Activated naive CD4-positive, alpha-beta T cell treated with anti-CD3 and anti-CD28 coated beads, Interleukin-2, amount 10 ng/mL, durations not matched to agents 7 days and 5 days (primary cell): ENCODE data around the gene FCGR2B.
A peak's percentile ranks its signal among the peaks of the same experiment; 100 is the strongest.
"Not testable (repeated sequence)": the region's sequence is repeated elsewhere in the genome, so short reads cannot be mapped to it uniquely, and the experiment has no call there.

Experiments
- CTCF ChIA-PET: fragments of 350-600 bp; sonication (Branson Sonifier 250); formaldehyde crosslinking; loops from one replicate; lab custom pipeline; 2021; ENCODE audit warnings: antibody characterized with exemption; lab: Charles Lee
- DNase-seq: peaks from one replicate; pipeline ENCODE4 v3.0.0-alpha.2; 2020
- H3K27ac Mint-ChIP-seq: one replicate; pipeline ENCODE4 v1.8.0; 2021; ENCODE audit warnings: mild to moderate bottlenecking, moderate library complexity, mixed read lengths
- H3K27me3 Mint-ChIP-seq: one replicate; pipeline ENCODE4 v1.8.0; 2021; ENCODE audit warnings: mild to moderate bottlenecking, mixed read lengths
- H3K36me3 Mint-ChIP-seq: one replicate; pipeline ENCODE4 v1.8.0; 2021; ENCODE audit warnings: mixed read lengths
- H3K4me1 Mint-ChIP-seq: one replicate; pipeline ENCODE4 v1.8.0; 2021; ENCODE audit warnings: mixed read lengths
- H3K4me3 Mint-ChIP-seq: one replicate; pipeline ENCODE4 v1.8.0; 2021; ENCODE audit warnings: mild to moderate bottlenecking, moderate library complexity, mixed read lengths
- H3K9me3 Mint-ChIP-seq: one replicate; pipeline ENCODE4 v1.8.0; 2021; ENCODE audit warnings: mixed read lengths

The FCGR2B gene

DNA sequence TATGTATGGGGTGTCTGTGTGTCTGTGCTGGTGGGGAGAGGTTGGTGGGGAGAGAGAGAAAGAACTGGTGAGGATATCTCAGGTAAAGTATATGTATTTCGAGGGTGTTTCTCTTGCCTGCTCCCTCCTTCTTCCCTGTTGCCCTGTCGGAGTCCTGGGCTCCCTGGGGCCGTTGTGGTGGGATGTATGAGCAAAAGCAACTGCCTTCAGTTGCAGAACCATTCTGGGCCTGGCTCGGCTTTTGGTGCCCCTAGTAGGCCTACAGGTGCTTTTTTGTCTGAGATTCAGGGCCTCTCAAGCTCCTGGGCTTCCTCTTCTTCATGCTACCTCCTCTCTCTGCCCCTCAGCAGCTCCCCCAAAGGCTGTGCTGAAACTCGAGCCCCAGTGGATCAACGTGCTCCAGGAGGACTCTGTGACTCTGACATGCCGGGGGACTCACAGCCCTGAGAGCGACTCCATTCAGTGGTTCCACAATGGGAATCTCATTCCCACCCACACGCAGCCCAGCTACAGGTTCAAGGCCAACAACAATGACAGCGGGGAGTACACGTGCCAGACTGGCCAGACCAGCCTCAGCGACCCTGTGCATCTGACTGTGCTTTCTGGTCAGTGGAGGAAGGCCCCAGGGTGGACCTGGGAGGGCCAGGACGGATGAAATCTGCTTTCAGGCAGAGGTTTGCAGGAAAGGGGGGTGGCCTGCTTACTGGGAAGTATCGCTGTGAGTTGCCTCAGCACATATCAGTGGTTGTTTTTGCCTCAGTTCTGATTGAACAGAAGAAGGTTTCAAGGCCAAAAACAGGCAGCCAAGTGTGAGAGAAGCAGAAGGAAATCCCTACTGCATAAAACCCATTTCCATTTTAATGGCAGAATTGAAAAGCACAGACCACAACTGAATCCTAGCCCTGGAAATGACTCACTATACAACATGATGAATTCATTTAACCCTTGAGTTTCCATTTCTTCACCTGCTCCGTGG lies 8.4 kb downstream of the FCGR2B start:
- DNase-seq, H3K9me3 Mint-ChIP-seq, H3K4me1 Mint-ChIP-seq, H3K4me3 Mint-ChIP-seq, H3K27ac Mint-ChIP-seq, CTCF ChIA-PET, H3K36me3 Mint-ChIP-seq: not testable (repeated sequence)
- H3K27me3 Mint-ChIP-seq = peaks cover 18% of the 10 kb centered on the region

DNA sequence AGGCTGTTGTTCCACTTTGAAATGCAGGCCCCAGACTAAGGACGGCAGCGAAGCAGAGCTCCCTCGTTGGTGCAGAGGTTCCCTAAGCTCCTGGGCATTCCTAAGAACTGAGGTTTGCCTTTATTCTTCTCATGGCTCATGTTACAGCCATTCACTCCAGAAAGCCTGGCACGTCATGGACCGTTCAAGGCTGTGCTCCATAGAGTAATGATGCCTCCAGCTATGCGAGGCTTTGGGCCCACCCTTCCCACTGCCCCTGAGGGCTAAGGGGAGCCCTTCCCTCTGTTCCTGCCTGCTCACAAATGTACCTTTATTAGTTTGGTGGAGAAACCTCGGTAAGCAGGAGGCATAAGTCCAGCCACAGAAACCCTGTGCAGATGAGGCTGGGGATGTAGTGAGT lies 10.5 kb downstream of the FCGR2B start:
- H3K27me3 Mint-ChIP-seq = peaks cover 29% of the 10 kb centered on the region
- H3K36me3 Mint-ChIP-seq, DNase-seq, CTCF ChIA-PET, H3K9me3 Mint-ChIP-seq, H3K4me1 Mint-ChIP-seq, H3K27ac Mint-ChIP-seq, H3K4me3 Mint-ChIP-seq: not testable (repeated sequence)

DNA sequence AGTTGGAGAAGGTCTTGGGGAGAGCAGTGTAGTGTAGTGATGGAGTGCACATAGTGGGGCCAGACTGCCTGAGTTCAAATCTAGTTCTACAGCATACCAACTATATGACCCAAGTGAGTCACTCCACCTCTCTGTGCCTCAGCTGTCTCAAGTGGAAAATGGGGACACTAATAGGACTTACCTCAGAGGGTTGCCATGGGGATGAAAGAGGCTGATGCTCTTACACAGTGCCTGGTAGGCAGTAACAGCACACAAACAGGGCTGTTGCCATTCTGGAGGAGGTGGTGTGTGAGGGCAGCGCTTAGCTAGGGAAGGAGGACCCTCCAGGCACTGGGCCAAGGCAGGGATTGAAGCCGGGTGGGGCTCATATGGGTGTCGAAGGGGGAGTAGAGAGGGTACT lies 11.5 kb downstream of the FCGR2B start:
- DNase-seq, H3K4me1 Mint-ChIP-seq, H3K27ac Mint-ChIP-seq, H3K4me3 Mint-ChIP-seq, CTCF ChIA-PET, H3K36me3 Mint-ChIP-seq, H3K9me3 Mint-ChIP-seq: not testable (repeated sequence)
- H3K27me3 Mint-ChIP-seq = peaks cover 29% of the 10 kb centered on the region

DNA sequence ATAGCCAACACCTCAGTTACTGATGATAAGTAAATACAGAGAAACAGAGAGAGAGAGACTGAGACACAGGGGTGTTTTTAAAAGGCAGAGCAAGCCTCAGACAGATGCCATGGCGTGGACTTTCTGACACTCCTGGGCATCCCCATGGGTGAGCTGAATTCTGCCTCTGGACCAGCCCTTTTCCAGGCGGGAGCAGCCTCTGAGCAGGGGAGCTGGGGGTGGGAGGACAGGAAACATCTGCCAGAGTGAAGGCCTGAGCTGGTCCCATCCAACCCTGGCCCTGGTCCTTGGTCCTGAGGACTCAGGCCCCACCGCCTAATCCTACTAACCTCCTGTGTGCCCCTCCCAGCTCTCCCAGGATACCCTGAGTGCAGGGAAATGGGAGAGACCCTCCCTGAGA lies 12.0 kb downstream of the FCGR2B start:
- H3K27ac Mint-ChIP-seq, H3K4me1 Mint-ChIP-seq, CTCF ChIA-PET, H3K4me3 Mint-ChIP-seq, H3K36me3 Mint-ChIP-seq, DNase-seq, H3K9me3 Mint-ChIP-seq: not testable (repeated sequence)
- peaks cover 29% of the 10 kb centered on the region for H3K27me3 Mint-ChIP-seq

DNA sequence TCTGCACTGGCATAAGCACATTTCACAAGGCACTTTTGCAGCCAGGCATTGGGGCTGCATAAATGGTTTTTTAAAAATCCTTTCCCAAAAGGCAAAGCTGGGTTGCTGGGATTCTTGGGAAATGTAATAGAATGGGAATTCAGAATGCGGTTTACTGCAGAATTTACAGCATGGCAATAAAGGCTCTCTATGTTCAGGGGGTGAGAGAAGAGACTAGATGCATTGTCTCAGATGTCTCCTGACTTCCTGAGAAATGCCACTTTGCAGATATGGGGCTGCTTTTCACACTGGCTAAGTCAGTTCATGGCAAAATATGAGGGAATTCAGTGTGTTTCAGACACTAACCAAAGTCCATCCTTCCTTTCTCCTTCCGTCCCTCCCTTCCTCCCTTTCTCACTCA lies 13.5 kb downstream of the FCGR2B start:
- DNase-seq = no peak

DNA sequence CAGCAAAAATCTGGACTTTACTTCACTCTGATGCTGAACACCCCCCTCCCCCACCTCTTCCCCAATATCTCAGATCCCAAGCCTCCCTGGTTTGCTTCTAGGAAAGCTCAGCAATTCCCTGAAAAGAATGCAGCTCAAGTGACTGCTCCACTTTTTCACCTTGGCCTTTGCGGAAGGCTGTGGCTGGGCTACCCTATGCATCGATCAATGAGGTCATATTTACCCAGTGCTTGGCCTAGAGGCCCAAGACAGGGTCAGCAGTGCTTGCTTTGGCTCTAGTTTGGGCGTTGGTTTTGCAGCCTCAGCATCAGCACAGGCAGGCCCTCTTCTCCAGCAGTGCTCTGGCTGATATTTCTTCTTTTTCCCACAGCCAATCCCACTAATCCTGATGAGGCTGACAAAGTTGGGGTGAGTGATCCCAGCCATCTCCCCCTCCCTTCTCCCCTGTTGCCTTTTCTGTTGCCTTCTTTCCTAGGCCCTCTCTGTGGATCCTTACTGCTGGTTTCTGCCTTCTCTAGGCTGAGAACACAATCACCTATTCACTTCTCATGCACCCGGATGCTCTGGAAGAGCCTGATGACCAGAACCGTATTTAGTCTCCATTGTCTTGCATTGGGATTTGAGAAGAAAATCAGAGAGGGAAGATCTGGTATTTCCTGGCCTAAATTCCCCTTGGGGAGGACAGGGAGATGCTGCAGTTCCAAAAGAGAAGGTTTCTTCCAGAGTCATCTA lies 14.2 kb downstream of the FCGR2B start:
- H3K36me3 Mint-ChIP-seq = no peaks in the 10 kb centered on the region
- H3K4me3 Mint-ChIP-seq = no peak overlapping the region
- peaks cover 21% of the 10 kb centered on the region for H3K27me3 Mint-ChIP-seq
- H3K27ac Mint-ChIP-seq = no peak overlapping the region
- CTCF ChIA-PET = no interaction called here
- DNase-seq = no peak
- H3K9me3 Mint-ChIP-seq = no peaks in the 10 kb centered on the region
- H3K4me1 Mint-ChIP-seq = no peaks in the 10 kb centered on the region

More for the DNA sequence above, 13.5 kb downstream of the FCGR2B start:
- no peaks in the 10 kb centered on the region for H3K4me1 Mint-ChIP-seq
- H3K9me3 Mint-ChIP-seq = no peaks in the 10 kb centered on the region
- H3K27ac Mint-ChIP-seq = no peak overlapping the region
- H3K27me3 Mint-ChIP-seq = peaks cover 23% of the 10 kb centered on the region
- no peak overlapping the region for H3K4me3 Mint-ChIP-seq
- H3K36me3 Mint-ChIP-seq = no peaks in the 10 kb centered on the region
- CTCF ChIA-PET = no interaction called here

DNA sequence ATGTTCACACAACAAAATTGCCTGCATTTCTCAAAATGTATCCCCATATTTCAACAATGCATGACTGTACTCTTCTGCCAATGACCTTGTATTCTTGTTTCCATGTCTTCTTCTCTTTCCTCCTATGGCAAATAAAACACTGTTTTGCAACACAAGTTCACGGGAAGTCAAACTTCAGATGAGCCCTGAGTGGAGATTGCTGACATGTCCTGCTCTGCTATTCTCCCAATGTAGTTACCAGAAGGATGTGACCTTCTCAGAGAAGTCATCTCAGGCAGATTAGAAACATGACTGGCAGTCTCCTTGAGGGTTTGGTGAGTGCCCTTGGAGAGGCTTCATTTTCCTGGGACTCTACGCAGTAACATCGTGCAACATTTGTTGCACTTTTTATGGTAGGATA lies 15.6 kb downstream of the FCGR2B start:
- no peaks in the 10 kb centered on the region for H3K36me3 Mint-ChIP-seq
- H3K4me3 Mint-ChIP-seq = no peak overlapping the region
- DNase-seq = no peak
- peaks cover 22% of the 10 kb centered on the region for H3K27me3 Mint-ChIP-seq
- H3K9me3 Mint-ChIP-seq = no peaks in the 10 kb centered on the region
- no peak overlapping the region for H3K27ac Mint-ChIP-seq
- no peaks in the 10 kb centered on the region for H3K4me1 Mint-ChIP-seq
- CTCF ChIA-PET = no interaction called here

DNA sequence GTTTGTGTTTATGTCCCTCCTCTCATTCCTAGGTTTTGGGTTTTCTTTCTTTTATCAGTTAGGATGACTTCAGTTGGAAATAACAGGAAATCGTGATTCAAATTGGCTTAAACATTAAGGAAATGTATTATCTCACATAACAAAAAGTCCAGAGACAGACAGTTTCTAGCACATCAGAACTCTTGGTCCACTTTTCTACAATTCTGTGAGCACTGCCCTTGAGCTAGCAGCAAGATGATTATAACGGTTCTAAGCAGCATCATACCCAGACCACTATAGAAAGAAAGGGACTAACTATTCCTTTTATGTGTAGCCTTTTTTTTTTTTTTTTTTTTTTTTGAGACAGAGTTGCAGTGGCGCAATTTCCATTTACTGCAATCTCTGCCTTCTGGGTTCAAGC lies 18.9 kb downstream of the FCGR2B start:
- H3K27me3 Mint-ChIP-seq = peaks cover 21% of the 10 kb centered on the region
- no peaks in the 10 kb centered on the region for H3K36me3 Mint-ChIP-seq
- H3K4me1 Mint-ChIP-seq = no peaks in the 10 kb centered on the region
- DNase-seq = no peak
- H3K9me3 Mint-ChIP-seq = no peaks in the 10 kb centered on the region
- no peak overlapping the region for H3K27ac Mint-ChIP-seq
- H3K4me3 Mint-ChIP-seq = no peak overlapping the region
- CTCF ChIA-PET = no interaction called here

DNA sequence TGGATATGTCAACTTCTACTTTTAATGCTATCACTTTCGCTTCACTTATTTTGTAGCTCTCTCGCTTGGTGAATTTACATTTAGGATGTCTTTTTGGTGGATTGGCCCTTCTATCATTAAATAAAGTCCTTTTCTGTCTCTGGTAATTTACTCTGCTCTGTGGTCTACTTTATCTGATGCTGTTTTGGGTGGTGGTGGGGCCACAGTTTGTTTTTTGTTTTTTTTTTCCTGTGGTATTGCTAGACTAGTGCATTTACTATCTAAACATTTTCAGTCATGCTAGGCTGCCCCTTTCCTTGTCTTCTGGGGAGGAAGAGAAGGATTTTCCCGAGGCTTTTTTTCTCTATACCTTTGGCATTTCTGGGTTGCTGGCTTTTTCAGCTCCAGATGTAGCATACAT lies 26.0 kb downstream of the FCGR2B start:
- CTCF ChIA-PET = no interaction called here
- Mint-ChIP-seq H3K27ac (no peak overlapping the region), H3K4me1 (no peaks in the 10 kb centered on the region), H3K9me3 (no peaks in the 10 kb centered on the region), H3K4me3 (no peak overlapping the region), H3K27me3 (peaks cover 27% of the 10 kb centered on the region), H3K36me3 (no peaks in the 10 kb centered on the region)
- no peak for DNase-seq

DNA sequence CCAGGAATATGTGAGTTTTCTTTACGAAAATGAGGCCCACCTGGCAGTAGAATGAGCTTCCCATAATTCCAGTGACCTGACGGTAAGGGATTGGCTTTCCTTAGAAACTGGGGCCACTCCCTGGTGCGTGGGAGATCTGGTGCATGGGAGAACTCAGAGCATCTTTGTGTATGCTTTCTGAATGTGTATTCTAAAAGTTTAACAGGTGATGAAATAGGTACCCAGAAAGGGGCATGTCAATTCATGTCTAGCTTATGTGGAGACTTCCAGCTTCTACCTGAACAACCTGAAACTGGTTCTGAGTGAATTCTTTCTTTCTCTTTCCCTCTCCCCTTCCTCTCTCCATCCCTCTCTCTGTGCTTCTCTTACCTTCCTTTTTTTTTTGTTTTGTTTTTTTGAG lies 28.9 kb downstream of the FCGR2B start:
- Mint-ChIP-seq H3K9me3 (no peaks in the 10 kb centered on the region), H3K4me3 (no peak overlapping the region), H3K4me1 (no peaks in the 10 kb centered on the region), H3K27ac (peak overlapping the region; percentile 39), H3K27me3 (peaks cover 37% of the 10 kb centered on the region), H3K36me3 (no peaks in the 10 kb centered on the region)
- CTCF ChIA-PET = interaction anchor here (0.9 kb wide), 1 partner anchor 10 kb away, joined by 4 read pairs; no protein-coding TSS in a partner anchor
- no peak for DNase-seq

DNA sequence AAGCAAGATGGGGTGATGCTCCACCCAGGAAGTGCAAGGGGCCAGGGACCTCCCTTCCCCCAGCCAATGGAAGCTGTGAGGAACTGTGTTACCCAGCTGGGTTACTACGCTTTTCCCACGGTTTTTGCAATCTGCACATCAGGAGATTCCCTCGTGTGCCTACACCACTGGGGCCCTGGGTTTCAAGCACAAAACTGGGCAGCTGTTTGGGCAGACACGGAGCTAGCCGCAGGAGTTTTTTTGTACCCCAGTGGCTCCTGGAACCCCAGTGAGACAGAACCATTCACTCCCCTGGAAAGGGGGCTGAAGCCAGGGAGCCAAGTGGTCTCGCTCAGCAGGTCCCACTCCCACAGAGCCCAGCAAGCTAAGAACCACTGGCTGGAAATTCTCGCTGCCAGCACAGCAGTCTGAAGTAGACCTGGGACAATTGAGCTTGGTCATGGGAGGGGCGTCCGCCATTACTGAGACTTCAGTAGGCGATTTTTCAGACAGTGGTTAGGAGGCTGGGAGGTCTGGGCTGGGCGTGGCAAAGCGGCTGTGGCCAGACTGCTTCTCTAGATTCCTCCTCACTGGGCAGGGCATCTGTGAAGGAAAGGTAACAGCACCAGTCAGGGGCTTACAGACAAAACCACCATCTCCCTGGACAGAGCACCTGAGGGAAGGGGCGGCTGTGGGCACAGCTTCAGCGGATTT lies 30.2 kb downstream of the FCGR2B start:
- H3K4me1 Mint-ChIP-seq, DNase-seq, H3K9me3 Mint-ChIP-seq, H3K4me3 Mint-ChIP-seq, H3K36me3 Mint-ChIP-seq, H3K27ac Mint-ChIP-seq, CTCF ChIA-PET: not testable (repeated sequence)
- H3K27me3 Mint-ChIP-seq = peaks cover 45% of the 10 kb centered on the region

DNA sequence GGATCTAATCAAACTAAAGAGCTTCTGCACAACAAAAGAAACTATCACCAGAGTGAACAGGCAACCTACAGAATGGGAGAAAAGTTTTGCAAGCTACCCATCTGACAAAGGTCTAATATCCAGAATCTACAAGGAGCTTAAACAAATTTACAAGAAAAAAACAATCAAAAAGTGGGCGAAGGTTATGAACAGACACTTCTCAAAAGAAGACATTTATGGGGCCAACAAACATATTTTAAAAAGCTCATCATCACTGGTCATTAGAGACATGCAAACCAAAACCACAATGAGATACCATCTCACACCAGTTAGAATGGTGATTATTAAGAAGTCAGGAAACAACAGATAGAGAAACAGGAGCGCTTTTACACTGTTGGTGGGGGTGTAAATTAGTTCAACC lies 35.4 kb downstream of the FCGR2B start:
- H3K36me3 Mint-ChIP-seq, CTCF ChIA-PET, H3K9me3 Mint-ChIP-seq, DNase-seq, H3K4me3 Mint-ChIP-seq, H3K4me1 Mint-ChIP-seq, H3K27ac Mint-ChIP-seq: not testable (repeated sequence)
- peaks cover 39% of the 10 kb centered on the region for H3K27me3 Mint-ChIP-seq

DNA sequence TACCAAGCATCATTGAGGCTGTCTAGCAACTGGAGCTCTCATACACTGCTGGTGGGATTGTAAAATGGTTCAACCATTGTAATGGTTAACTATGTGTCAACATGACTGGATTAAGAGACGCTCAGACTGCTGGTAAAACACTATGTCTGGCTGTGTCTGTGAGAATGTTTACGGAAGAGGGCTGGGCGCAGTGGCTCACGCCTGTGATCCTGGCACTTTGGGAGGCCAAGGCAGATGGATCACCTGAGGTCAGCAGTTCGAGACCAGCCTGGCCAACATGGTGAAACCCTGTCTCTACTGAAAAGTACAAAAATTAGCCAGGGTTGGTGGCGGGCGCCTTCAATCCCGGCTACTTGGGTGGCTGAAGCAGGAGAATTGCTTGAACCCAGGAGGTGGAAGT lies 39.3 kb downstream of the FCGR2B start:
- Mint-ChIP-seq H3K36me3 (no peaks in the 10 kb centered on the region), H3K9me3 (no peaks in the 10 kb centered on the region), H3K4me1 (no peaks in the 10 kb centered on the region), H3K27me3 (peaks cover 10% of the 10 kb centered on the region), H3K27ac (no peak overlapping the region), H3K4me3 (no peak overlapping the region)
- CTCF ChIA-PET = interaction anchor here (1.0 kb wide), 1 partner anchor 11 kb away, joined by 4 read pairs; no protein-coding TSS in a partner anchor
- DNase-seq = no peak

DNA sequence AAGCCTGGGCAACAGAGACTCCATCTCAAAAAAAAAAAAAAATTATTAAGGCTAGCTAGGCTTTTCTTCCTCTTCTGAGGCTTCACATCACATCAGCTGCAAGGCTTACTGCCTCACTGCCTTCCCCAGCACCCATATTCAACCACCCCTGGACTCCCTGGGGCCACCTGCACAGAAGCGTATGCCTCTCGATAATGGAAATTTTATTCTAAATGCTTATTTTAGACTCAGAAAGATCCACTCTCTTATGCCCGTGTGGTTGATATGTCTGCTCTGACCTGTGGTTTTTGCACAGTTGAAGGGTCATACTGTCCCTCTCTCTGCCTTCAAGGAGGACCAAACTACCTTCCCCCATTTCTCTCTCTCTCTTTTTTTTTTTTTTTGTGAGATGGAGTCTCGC lies 42.6 kb downstream of the FCGR2B start:
- H3K27me3 Mint-ChIP-seq = peaks cover 18% of the 10 kb centered on the region
- H3K9me3 Mint-ChIP-seq = no peaks in the 10 kb centered on the region
- H3K27ac Mint-ChIP-seq = no peak overlapping the region
- CTCF ChIA-PET = no interaction called here
- no peak for DNase-seq
- H3K36me3 Mint-ChIP-seq = no peaks in the 10 kb centered on the region
- H3K4me1 Mint-ChIP-seq = no peaks in the 10 kb centered on the region
- no peak overlapping the region for H3K4me3 Mint-ChIP-seq
